BE2C (cell line): ENCODE measurements around the gene APLNR.

Source experiments
- DNase-seq: peaks from one replicate; pipeline ENCODE4 v3.0.0-alpha.2; 2020
- H3K27me3 ChIP-seq: fragments of 250-450 bp; sonication (Bioruptor Pico); 2 replicates; pipeline ENCODE4 v1.5.1; 2020; ENCODE audit warnings: mild to moderate bottlenecking
- H3K36me3 ChIP-seq: fragments of 250-450 bp; sonication (Bioruptor Pico); 2 replicates; pipeline ENCODE4 v1.5.1; 2020; ENCODE audit warnings: mild to moderate bottlenecking
- H3K4me1 ChIP-seq: fragments of 250-450 bp; sonication (Bioruptor Pico); 2 replicates; pipeline ENCODE4 v1.5.1; 2020
- H3K4me3 ChIP-seq: 2 replicates; pipeline ENCODE4 v1.5.1; 2011; ENCODE audit warnings: low read depth, low read length
- H3K9me3 ChIP-seq: fragments of 250-450 bp; sonication (Bioruptor Pico); 2 replicates; pipeline ENCODE4 v1.5.1; 2020
- TF ChIP-seq, protein P1 (sequence below): IDR thresholded peaks from 2 replicates; pipeline ENCODE4 v1.5.1; 2012; ENCODE audit warnings: mild to moderate bottlenecking, low read depth, low read length

The APLNR gene

DNA sequence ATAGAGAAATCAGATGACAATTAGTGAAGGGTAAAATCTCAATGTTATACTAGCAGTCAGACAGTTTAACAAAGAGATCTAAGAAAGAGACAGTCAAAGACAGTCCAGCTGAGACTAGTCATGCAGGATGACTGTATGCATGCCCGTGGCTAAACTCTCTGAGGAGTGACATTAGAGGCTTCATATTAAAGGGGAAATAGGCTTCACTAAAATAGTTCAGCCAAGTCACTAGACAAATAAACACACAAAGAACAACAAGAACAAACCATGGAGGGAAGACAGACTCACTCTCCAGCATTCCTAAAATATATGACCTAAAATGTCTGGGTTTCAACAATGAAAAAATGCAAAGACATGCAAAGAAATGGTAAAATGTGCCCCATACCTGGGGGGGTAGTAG is 18.6 kb upstream of the APLNR start:
- TF ChIP-seq, protein P1, sequence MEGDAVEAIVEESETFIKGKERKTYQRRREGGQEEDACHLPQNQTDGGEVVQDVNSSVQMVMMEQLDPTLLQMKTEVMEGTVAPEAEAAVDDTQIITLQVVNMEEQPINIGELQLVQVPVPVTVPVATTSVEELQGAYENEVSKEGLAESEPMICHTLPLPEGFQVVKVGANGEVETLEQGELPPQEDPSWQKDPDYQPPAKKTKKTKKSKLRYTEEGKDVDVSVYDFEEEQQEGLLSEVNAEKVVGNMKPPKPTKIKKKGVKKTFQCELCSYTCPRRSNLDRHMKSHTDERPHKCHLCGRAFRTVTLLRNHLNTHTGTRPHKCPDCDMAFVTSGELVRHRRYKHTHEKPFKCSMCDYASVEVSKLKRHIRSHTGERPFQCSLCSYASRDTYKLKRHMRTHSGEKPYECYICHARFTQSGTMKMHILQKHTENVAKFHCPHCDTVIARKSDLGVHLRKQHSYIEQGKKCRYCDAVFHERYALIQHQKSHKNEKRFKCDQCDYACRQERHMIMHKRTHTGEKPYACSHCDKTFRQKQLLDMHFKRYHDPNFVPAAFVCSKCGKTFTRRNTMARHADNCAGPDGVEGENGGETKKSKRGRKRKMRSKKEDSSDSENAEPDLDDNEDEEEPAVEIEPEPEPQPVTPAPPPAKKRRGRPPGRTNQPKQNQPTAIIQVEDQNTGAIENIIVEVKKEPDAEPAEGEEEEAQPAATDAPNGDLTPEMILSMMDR, result no peak
- Histone ChIP-seq H3K9me3 (no peaks in the 10 kb centered on the region), H3K36me3 (no peaks in the 10 kb centered on the region), H3K27me3 (no peaks in the 10 kb centered on the region), H3K4me3 (no peak overlapping the region), H3K4me1 (no peaks in the 10 kb centered on the region)
- no peak for DNase-seq

DNA sequence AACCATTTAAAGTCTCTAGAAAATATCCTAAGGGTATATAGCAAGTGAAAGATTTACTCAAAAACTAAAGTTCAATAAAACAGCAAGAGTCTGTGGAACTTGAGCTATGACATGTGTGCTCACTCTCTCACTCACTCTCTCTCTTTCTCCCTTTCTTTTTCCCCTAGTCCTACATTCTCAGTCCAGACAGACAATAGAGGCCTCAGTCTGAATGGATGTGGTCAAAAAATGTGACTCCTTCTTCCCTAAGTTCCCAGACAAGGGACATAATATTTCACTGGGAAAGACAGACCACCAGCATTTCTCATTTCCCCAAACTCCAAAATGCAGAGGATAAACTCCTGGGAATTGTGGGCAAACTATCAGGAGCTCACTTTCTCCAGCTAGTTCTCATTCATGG is 17.6 kb upstream of the APLNR start:
- no peaks in the 10 kb centered on the region for H3K36me3 ChIP-seq
- H3K4me1 ChIP-seq, result no peaks in the 10 kb centered on the region
- DNase-seq, result no peak
- no peak overlapping the region for H3K4me3 ChIP-seq
- TF ChIP-seq, protein P1, result no peak
- no peaks in the 10 kb centered on the region for H3K27me3 ChIP-seq
- H3K9me3 ChIP-seq, result no peaks in the 10 kb centered on the region

DNA sequence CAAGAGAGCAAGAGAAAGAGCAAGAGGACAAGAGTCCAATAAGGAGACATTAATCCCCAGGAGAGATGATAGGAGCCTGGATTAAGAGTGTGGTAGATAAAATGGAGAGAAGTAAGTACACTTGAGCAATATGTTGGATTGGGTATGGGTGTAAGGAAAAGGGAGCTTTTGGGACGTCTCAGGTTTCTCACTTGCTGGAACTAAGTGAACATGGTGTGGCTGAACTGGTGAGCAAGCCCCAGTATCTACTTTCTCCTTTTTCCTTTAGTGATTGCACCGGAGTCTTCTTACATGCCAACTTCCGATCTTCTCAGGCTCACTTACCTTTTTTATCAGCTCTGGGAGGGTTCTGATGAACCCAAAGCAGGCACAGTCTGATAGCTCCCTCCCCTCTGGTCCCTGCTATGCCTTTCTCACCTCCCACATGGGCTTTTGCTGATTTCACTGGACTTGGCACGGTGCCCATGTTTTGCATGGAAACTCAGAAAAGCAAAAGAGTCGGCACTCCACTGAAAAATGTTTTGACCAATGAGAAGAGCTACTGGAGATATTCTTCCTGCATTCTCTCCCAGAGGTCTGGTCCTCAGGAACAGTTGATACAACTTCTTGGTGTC is 14.5 kb upstream of the APLNR start:
- Histone ChIP-seq H3K27me3 (no peaks in the 10 kb centered on the region), H3K4me1 (0 out of 2 replicates have a peak, but pooled peaks cover 4% of the 10 kb centered on the region), H3K36me3 (no peaks in the 10 kb centered on the region), H3K9me3 (no peaks in the 10 kb centered on the region), H3K4me3 (no peak overlapping the region)
- DNase-seq, result no peak
- TF ChIP-seq, protein P1, result no peak

DNA sequence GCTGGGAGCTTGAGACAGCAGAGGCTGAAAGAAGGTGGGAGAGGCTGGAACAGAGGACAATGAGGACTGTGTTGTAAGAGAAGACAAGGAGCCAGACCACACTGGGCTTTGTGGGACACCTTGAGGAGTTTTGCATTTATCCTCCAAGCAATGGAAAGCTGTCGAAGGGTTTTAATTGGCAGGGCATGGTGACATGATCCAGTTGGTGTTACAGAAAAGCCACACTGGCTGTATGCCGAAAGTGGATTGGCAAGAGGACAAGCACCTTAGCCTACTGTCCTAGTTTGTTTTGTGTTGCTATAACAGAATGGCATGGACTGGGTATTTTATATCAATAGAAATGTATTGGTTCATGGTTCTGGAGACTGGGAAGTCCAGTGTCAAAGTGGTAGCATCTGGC is 14.0 kb upstream of the APLNR start:
- H3K36me3 ChIP-seq, result no peaks in the 10 kb centered on the region
- no peaks in the 10 kb centered on the region for H3K27me3 ChIP-seq
- no peaks in the 10 kb centered on the region for H3K9me3 ChIP-seq
- 0 out of 2 replicates have a peak, but pooled peaks cover 4% of the 10 kb centered on the region for H3K4me1 ChIP-seq
- no peak for DNase-seq
- H3K4me3 ChIP-seq, result no peak overlapping the region
- TF ChIP-seq, protein P1, result no peak

DNA sequence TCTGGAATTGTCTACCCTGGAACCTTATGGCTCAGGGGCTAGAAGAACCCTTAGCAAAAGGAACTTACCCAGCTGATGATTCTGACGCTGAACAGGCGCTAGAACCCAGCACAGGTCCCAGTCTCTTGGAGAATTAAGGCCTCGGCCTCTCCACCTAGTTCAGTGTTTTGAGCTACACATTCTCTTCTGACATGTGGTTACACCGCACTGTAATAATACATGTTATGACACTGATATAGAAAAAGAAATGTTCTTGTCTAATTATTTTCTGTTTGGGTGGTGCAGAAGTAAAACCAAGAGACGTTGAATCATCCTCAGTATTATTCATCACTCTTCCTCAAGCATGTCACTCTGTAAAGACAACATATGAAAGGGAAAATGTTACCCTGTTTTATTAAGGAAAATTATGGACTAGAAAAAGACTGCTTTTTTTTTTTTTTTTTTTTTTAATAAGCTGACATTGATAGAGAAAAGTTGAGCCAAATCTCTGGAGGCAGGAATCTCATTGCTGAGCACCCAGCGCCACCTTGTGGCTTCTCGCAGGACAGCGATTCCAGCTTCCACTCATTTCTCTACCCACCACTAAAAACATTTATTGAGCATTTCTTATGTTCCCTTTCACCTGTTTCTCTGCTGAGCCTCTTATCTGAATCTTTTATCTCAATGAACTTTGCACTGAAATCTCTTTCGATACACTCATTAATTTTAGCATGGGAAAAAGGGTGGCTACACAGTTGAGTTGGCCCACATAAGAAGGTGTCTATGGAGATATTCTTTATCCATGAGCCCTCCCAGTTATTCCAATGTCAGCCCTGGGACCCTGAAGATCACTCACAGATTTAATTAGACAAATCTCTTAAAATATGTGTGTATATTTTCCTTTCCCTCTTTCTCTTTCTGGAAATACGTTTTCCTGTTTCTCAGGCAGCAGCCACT is 12.6 kb upstream of the APLNR start:
- Histone ChIP-seq H3K27me3 (no peaks in the 10 kb centered on the region), H3K9me3 (no peaks in the 10 kb centered on the region), H3K4me3 (no peak overlapping the region), H3K36me3 (no peaks in the 10 kb centered on the region), H3K4me1 (0 out of 2 replicates have a peak, but pooled peaks cover 4% of the 10 kb centered on the region)
- DNase-seq, result peak; percentile 58
- TF ChIP-seq, protein P1, result peak; percentile 76
